AG10803 (cell line): Measurements from ENCODE around the gene VOPP1.

Source experiments
- DNase-seq: peaks from one replicate; pipeline ENCODE4 v3.0.0; 2010; ENCODE audit warnings: low read depth
- H3K4me3 ChIP-seq: 2 replicates; pipeline ENCODE4 v1.5.1; 2011; ENCODE audit warnings: mild to moderate bottlenecking, low read length, control low read depth
- TF ChIP-seq, protein P1 (sequence below): conservative IDR thresholded peaks from 2 replicates; pipeline ENCODE4 v1.5.1; 2011; ENCODE audit warnings: mild to moderate bottlenecking, low read length, control low read depth, inconsistent platforms

Gene VOPP1

DNA sequence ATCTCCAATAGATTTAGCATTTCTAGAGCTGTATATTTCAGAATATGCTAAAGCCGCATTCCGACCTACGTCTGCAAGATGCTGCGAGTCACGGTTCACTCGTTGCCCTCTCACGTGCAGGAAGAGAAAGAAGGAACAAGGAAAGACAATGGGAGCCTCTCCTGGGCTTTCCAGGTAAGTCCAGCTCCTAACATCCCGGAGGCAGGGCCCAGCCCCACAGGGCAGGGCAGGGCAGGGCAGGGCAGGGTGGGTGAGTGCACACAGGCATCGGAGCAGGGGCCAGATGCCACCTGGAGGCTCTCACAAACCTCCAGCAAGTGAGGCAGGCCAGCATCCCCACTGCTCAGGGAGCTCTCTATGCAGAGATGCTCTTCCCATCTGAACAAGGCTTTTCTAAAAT, 50.8 kb downstream of the VOPP1 start:
- no peak overlapping the region for H3K4me3 ChIP-seq
- TF ChIP-seq, protein P1, sequence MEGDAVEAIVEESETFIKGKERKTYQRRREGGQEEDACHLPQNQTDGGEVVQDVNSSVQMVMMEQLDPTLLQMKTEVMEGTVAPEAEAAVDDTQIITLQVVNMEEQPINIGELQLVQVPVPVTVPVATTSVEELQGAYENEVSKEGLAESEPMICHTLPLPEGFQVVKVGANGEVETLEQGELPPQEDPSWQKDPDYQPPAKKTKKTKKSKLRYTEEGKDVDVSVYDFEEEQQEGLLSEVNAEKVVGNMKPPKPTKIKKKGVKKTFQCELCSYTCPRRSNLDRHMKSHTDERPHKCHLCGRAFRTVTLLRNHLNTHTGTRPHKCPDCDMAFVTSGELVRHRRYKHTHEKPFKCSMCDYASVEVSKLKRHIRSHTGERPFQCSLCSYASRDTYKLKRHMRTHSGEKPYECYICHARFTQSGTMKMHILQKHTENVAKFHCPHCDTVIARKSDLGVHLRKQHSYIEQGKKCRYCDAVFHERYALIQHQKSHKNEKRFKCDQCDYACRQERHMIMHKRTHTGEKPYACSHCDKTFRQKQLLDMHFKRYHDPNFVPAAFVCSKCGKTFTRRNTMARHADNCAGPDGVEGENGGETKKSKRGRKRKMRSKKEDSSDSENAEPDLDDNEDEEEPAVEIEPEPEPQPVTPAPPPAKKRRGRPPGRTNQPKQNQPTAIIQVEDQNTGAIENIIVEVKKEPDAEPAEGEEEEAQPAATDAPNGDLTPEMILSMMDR: no peak
- DNase-seq: no peak

DNA sequence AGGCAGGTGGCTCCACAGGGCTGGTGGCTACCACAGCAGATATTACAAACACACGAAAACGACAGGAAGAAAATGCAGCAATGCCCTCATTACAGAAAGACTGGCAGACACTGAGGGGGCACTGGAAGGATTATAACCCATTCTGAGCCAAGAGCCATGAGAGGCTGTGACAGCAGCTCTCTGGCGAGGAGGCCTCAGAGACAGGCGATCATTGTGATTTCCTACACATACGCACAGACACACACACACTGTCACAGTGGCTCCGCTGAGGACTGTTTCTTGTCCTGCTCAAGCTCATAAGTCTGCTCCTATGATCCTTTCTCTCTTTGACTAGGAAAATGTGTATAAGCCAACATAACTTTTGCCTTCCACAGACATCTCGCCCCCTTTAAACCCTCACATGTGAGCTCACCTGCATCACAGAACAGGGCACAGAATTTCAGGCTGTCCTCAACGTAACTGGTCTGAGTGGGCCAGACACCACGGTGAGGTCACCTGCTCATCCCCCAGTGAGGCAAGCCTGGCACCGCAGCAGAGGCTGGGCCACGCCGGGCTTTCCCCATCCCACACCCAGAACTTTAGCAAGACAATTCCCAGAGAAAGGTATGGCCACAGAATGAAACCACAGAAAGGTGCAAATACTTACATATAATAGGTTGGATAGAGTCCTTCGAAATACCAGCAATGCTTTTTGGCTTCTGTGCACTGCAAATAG, 51.7 kb downstream of the VOPP1 start:
- no peak for DNase-seq
- no peak overlapping the region for H3K4me3 ChIP-seq
- TF ChIP-seq, protein P1: no peak

DNA sequence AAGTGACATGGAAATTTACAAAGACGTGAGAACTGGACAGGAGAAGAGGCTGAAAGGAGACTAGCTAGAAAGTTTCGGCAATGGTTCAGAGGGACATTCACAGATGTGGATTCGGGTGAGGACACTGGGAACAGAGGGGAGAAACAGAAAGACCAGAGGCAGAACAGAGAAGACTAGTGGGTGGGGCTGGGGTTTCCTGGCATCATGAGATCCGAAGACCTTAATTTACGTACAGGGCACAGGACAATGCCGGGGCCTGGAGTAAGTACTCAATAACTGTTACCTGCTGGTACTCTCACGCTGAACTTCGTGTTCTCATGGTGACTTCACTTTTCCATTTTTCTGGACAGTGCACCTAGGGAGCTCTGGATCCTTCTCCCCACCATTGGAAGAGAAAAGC, 53.5 kb downstream of the VOPP1 start:
- no peak for DNase-seq
- TF ChIP-seq, protein P1: no peak

DNA sequence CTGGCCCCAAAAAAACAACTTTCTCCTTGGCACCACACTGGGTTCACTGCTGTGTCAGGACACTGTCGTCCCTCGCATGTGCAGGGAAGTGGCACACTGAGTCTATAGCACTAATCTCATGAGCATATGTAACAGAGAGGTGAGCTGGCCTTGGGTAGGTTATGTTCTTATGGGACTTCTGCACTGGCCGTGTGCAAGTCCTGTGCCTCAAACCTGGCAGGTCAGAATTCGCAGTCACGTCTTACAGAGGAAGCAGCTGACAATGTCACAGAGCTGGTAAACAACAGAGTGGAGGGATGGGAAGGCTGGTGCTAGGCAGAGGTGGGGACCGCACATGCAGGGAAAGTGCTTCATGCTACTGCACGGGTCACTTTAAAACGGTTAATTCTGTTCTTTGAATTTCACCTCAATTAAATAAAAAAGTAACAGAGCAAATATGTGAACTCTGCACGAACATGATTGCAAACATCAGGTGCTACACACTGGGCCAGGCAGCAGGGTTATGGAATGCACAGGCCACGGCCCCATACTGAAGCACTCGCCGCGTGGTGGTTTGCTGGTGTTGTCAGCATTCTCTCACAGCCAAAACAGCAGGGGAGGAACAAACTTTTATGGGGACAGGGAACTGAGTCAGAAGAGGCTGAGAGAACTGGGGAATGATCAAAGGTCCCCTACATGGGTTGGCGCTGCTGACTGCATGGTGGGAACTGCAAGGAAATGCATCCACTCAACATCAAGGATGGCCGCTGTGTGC, 54.2 kb downstream of the VOPP1 start:
- no peak for DNase-seq
- no peak overlapping the region for H3K4me3 ChIP-seq
- TF ChIP-seq, protein P1: no peak

More for the DNA sequence above, 53.5 kb downstream of the VOPP1 start:
- H3K4me3 ChIP-seq: no peak overlapping the region

DNA sequence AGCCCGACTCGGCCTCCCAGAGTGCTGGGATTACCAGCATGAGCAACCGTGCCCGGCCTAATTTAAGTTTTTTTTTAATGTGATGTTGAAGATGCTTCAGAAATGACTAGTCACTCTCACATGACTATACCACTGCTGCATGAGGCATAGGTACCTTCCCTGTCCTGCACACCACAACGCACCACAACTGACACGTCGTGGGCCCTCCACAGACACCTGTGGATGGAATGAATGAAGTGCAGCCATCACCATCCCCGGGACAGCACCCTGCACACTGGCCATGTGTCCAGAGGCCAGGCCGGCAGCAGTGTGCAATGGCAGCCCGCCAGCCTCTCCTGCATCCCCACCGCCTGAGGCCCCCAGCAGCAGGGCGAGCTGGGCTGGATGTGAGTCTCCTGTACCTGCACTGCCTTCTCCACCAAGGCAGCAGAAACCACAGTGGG, 55.1 kb downstream of the VOPP1 start:
- TF ChIP-seq, protein P1: no peak
- no peak overlapping the region for H3K4me3 ChIP-seq
- no peak for DNase-seq

DNA sequence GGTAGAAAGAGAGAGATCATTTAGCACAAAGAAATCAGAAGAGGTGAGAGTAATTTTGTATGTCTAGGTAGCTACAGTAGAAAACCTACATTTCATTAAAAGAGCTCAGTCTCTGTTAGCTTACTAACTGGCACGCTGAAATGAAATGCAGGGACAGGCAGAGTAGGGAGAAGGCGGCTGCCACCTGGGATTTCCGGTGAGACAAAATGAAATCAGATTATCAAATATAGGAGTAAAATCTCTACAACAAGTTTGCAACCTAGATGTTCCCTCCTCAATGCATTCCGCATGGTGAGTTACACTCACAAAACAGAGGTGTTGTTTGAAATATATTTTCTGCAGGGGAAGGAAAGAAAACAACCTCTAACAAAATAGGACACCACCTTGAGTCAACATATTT, 55.9 kb downstream of the VOPP1 start:
- TF ChIP-seq, protein P1: no peak
- H3K4me3 ChIP-seq: no peak overlapping the region
- no peak for DNase-seq
